COR-L47 (cell line): ENCODE results near the gene ACP3.

Experiments
- DNase-seq: peaks from one replicate; lab custom pipeline; 2025; lab: John Stamatoyannopoulos, UW

Gene ACP3

GRCh38 chr3:132318451-132318850, 1.2 kb downstream of the ACP3 start:
- DNase-seq, result no peak

GRCh38 chr3:132321304-132321703, 4.1 kb downstream of the ACP3 start:
- DNase-seq, result no peak

DNA sequence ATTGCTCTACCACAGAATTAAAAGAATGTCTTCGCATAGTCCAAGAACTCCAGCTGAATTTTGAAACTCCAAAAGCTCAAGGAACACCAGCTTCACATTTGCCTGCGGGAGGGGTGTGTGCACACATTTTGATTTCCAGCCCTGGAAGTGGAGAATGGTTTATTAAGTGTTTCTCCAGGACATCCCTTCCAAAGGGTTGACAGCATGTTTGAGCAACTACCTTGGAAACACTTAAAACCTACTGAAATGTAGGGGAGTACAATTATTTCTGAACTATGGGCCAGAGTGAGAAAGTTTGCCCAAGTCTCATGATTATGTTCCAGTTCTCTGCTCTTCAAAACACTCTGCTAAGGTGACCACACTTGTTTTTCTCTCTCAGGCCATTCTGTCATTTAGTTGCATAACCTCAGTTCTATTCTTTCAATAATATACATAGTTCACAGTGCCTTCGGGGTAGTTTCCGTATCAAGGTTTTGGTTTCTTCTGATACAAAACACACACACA, 7.9 kb downstream of the ACP3 start:
- no peak for DNase-seq

DNA sequence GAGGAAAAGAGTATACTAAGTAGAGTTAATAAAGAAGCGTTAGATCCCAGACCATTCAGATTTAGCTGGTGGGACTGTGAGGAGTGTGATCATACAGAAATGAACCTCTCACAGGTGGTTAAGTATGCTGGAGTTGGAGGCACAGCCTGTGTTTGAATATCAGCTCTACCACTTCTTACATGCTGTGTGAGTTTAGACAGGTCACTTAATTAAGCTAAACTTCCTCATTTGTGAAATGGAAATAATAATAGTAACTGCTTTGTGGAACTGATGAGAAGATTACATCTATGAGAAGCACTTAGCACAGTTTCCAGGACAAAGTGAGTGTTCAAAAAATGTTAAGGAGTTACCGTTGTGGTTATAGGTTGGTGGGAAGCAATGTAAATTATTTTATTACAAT, 8.4 kb downstream of the ACP3 start:
- no peak for DNase-seq

DNA sequence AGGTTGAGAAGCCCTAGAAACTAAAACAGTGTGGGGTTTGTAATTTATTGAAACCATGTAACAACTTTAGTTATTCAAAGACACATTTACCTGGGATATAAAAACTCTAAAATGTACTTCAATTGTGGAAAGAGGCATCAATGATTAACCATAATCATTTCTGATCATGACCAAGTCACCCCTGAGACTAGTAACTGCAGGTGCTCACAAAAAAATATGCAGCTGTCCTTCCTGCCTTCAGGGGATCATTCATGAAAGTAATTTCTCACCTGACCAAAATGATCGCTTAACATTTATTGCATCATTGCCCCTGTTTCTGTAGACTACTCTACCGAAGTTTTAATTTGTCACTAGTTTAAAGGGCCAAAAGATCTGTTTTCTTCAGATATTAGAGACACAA, 9.0 kb downstream of the ACP3 start:
- no peak for DNase-seq

GRCh38 chr3:132332082-132332481, 14.9 kb downstream of the ACP3 start:
- DNase-seq, result no peak

DNA sequence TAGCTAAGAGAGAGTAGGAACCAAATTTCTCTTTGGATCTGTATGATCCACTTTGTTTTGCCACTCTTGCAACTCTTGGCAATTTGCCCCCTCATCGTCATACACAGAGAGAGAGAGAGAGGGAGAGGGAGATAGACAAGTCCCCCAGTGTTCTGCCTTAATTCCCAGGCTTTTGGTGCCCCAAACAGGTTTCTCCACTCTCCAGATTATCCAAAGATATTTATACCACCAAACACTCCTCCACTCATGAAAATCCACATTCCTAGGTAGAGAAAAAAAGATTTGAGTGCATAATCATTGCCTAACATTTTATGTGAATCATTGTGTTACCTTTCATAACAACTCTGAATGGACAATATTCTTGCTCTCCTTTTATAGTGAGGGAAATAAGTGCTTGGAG, 15.3 kb downstream of the ACP3 start:
- no peak for DNase-seq

GRCh38 chr3:132341746-132342145, 24.5 kb downstream of the ACP3 start:
- no peak for DNase-seq

DNA sequence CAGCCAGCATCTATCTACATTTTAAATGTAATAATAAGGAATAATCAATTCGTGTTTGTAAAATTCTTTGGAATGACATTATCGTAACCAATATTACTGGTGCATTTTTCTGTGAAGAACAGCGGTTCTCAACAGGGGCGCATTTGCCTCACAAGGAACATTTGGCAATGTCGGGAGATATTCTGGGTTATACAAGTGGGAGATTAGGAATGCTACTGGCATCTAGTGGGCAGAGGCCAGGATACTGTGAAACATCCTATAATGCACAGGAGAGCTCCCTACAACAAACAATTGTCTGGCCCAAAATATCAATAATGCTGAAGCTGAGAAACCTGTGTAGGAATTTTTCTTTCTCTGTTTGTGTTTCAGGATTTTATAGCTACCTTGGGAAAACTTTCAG, 25.0 kb downstream of the ACP3 start:
- no peak for DNase-seq

- no peak for DNase-seq
Observed at GRCh38 chr3:132342610-132343009, 25.4 kb downstream of the ACP3 start.

GRCh38 chr3:132343018-132343612, 25.9 kb downstream of the ACP3 start:
- peak; percentile 61 for DNase-seq

GRCh38 chr3:132344666-132345280, 27.6 kb downstream of the ACP3 start:
- no peak for DNase-seq

DNA sequence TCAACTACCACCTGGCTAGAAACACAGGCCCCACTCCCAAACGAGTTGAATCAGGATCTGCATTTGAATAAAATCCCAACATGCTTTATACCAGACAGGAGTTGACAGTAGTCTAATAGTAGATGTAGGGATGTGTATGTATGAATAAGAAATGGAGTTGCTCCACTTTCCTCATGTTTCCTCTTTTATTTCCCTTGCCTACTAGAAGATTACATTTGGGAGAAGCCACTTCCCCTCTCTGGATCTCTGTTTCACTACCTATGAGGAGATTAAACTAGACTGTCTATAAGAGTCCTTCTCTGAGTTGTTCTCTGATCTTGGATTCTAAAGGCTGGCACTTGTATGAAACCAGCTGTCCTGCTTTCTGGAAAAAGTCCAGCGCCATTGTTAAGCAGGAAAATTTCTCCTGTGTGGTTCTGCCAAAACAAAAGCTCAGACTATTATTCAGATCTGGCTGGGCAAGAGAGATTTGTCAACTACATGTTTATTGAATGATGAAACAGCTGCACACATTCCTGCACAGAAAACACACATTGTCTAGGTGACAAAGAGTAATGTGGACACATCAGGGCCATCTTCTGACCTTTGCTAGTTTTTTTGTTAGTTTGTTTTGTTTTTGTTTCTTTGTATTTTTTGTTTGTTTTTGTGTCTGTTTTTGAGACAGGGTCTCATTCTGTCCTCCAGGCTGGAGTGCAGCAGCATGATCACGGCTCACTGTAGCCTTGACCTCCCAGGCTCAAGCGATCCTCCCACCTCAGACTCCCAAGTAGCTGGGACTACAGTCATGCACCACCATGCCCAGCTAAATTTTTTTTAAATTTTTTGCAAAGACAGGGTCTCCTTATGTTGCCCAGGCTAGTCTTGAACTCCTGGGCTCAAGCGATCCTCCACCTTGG, 29.9 kb downstream of the ACP3 start:
- peak; percentile 51 for DNase-seq

DNA sequence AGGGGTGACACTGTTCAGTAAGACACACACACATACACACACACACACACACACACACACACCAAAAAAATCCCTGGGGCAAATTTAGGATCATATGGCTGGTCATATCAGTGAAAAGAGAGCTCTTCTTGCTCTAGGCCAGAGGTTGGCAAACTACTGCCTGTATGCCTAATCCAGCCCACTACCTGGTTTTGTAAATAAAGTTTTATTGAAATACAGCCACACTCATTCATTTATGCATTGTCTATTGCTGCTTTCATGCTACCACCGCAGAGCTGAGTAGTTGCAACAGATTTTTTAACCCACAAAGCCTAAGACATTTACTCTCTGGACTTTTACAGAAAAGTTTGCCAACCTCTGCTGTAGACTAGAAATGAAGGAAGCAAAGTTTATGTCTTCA, 30.6 kb downstream of the ACP3 start:
- DNase-seq, result no peak

DNA sequence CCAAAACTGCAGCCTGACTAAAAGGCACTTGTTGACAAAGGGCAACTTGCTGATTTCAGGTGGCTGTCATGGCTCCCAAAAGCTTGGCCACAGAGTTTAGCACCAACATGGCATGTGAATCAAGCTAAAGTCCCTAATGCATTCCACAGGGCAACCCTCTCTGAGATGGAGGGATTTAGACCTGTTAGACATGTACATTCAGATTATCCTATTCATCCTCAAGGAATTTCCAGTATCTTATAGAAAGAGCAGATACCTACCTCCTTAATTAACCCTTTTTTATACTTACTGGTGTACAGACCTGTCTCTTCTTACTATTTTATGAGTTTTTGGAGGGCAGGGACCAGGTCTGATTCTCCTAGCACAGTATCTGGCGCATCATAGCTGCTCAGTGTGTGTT, 31.3 kb downstream of the ACP3 start:
- DNase-seq, result no peak

GRCh38 chr3:132350814-132351213, 33.6 kb downstream of the ACP3 start:
- no peak for DNase-seq

- no peak for DNase-seq
Observed at GRCh38 chr3:132351222-132351806, 34.1 kb downstream of the ACP3 start.

DNA sequence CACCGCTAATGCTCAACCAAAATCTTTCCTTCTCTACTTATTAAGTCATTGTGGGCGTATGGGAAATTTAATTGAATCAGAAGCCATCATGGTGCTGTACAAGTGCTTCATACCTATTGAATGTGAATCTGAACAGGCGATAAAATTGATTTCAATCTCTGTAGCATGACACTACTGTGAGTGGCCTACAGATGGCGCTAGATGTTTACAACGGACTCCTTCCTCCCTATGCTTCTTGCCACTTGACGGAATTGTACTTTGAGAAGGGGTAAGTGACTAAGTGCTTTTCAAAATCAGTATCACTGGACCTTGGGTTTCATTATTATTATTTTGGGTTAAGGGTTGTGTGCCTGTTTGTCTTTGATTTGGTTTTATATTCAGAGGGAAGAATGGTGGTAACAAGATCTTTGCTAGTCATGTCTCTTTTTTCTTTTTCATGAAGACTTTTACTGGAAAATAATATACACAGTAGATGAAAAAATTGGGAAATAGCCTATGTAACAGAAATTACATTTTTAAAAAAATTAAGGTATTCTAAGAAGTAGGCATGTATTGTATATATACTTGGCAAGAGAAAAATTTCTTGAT, 35.4 kb downstream of the ACP3 start:
- peak; percentile 55 for DNase-seq

GRCh38 chr3:132354916-132355702, 37.9 kb downstream of the ACP3 start:
- DNase-seq, result no peak

- DNase-seq, result no peak
Observed at GRCh38 chr3:132356568-132356967, 39.4 kb downstream of the ACP3 start.

GRCh38 chr3:132360717-132361116, 43.5 kb downstream of the ACP3 start:
- no peak for DNase-seq
